ENCODE data around the gene TRIM7.

GRCh38 chr5:181170996-181171395, 34.0 kb downstream of the TRIM7 start:
- TF ChIP-seq CTCF (IDR thresholded peaks at IDR 0.05): no peak
- no peak for TF ChIP-seq EZH2 (IDR thresholded peaks at IDR 0.05; ENCODE audit: borderline replicate concordance, insufficient read depth, low read depth, low read length, poor library complexity, severe bottlenecking)
